Cardiac septum (tissue), 1 donor: Measurements from ENCODE around the gene FBXO27. TPM values are rescaled to one million over a fixed set of nuclear protein-coding genes. Genes with fewer than 3 reads are reported as not detected.
"Not testable (repeated sequence)": the region's sequence is repeated elsewhere in the genome, so short reads cannot be mapped to it uniquely, and the experiment has no call there.

ENCODE experiments used
- DNase-seq: peaks from one replicate; pipeline ENCODE4 v3.0.0-alpha.2; 2020; ENCODE audit warnings: low spot score
- intact Hi-C: fragments of 100-400 bp; cut with DNase I; formaldehyde crosslinking; loops from one replicate; pipeline ENCODE4 v1.14.0; 2022
- total RNA-seq: library from RNA; stranded (reverse); fragmentation: NEBNext Ultra II Directional; extraction: Animal tissue kit (Norgen Biotek cat#: 25700); gene quantifications from one replicate; pipeline ENCODE4 v1.2.1, GENCODE V29; 2021
- donor health status: DM: no; HTN: no; CAD: no.

Gene FBXO27
- total RNA-seq, 1 donor from 2014 or later = 15.3 TPM

DNA sequence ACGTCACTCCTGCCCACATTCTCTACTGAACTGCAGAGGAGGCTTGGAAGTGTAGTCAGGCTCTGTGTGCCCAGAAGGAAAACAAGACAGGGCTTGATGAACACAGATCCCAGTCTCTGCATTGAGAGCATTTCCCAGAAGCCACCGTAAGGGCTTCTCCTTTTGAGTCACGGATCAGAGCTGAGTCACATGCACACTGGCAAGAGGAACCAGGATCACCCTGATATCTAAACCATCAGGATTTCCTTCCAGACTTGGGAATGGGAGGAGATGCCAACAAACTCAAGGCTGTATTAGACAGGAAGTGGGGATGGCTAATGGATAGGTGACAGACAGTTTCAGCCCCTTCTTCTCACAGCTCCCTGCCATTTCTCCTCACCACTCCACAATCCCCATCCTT, 39.1 kb downstream of the FBXO27 start:
- no peak for DNase-seq
- intact Hi-C loops = no loop called here

DNA sequence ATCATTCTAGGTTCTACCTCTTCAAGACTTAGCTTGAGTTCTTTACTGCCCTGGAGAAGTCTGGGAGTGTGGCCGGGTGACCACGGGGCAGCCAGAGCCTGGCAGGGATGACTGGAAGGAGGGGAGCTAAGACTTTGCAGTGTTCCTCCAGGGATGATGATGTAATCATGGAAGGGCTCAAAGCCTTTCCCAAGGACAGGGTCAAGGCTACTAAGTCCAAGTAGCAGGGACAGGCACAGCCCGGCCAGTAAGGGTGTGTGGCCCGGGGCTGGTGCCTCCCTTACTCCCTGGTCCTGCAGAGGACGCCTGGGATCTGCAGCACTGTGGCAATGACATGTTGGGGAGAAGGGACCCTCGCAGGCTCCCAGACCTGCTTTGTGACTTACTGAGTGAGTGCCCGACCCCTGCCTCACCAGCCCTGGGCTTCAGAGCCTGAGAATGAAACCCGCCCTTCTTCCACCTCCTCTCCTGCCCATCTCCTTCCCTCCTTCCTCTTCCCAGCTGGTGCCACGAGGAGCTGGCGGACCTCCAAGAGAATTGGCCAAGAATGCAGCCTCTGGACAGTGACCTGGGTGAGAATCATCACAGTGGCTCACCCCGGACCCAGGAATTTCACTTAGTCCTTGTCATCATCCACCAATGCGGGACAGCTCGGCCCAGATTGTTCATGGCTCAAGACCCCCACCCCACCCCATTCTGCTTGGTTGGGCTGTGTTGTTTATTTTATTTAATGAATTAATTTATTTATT, 41.2 kb downstream of the FBXO27 start:
- intact Hi-C loops = no loop called here
- DNase-seq = no peak

DNA sequence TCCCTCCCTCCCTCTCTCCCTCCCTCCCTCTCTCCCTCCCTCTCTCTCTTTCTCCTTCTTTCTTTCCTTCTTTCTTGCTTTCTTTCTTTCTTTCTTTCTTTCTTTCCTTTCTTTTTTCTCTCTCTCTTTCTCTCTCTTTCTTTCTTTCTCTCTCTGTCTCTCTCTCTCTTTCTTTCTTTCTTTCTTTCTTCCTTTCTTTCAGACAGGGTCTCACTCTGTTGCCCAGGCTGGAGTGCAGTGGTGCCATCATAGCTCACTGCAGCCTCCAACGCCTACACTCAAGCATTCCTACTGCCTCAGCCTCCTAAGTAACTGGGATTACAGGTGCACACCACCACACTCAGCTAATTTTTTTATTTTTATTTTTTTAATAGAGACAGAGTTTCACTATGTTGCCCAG, 42.7 kb downstream of the FBXO27 start:
- intact Hi-C loops, DNase-seq: not testable (repeated sequence)

DNA sequence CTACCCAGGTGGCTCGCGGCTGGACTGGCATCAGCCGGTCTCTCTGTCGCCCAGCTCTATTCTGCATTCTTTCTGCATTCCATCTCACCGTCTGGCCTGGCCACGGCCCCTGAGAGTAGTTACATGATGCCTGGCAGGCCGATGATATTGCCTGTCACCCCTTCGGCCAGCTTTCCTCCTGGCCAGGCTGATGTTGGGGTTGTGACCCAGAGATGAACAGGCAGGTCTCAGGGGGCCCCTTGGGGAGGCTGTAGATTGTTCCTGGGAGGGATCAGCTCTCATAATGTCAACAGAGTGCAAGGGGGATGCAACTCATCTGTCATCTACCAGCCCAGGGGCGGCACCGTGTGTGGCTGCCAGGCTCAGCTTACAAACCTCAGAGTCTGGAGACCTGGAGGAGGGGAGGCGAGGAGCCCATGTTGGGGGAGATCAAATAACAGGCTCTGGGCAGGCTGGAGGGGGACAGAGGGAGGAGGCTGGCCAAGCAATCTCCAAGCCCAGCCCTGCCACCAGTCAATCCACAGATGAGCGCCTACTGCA, 43.2 kb downstream of the FBXO27 start:
- DNase-seq = no peak
- intact Hi-C loops = no loop called here

DNA sequence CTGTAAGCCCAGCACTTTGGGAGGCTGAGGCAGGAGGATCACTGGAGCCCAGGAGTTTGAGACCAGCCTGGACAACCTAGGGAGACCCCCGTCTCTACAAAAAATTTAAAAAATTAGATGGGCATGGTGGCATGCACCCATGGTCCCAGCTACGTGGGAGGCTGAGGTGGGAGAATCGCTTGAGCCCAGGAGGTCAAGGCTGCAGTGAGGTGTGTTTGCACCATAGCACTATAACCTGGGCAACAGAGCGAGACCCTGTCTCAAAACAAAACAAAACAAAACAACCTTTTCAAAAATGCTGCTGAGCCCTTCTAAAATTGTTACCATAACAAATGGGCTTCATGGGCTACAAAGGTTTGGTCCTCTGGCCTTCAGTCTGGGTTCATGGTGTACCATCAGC, 43.7 kb downstream of the FBXO27 start:
- DNase-seq, intact Hi-C loops: not testable (repeated sequence)

DNA sequence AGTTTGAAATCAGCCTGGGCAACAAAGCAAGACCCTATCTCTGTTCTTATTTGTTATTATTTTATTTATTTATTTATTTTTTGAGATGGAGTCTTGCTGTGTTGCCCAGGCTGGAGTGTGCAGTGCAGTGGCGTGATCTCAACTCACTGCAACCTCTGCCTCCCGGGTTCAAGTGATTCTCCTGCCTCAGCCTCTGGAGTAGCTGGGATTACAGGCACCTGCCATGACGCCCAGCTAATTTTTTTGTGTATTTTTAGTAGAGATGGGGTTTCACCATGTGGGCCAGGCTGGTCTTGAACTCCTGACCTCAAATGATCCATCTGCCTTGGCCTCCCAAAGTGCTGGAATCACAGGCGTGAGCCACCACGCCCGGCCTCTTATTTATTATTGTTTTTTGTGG, 44.6 kb downstream of the FBXO27 start:
- intact Hi-C loops, DNase-seq: not testable (repeated sequence)

DNA sequence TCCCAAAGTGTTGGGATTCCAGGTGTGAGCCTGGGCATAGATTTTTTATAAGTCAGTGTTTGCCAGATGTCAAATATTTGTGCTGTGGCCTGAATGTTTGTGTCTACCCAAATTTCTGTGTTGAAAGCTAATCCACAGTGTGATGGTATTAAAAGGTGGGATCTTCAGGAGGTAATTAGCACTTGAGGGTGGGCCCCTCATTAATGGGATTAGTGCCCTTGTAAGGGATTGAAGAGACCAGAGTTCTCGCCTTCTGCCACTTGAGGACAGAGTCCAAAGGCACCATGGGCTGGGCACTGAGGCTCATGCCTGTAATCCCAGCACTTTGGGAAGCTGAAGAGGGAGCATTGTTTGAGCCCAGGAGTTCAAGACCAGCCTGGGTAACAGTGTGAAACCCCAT, 47.1 kb downstream of the FBXO27 start:
- intact Hi-C loops = no loop called here
- DNase-seq = no peak

DNA sequence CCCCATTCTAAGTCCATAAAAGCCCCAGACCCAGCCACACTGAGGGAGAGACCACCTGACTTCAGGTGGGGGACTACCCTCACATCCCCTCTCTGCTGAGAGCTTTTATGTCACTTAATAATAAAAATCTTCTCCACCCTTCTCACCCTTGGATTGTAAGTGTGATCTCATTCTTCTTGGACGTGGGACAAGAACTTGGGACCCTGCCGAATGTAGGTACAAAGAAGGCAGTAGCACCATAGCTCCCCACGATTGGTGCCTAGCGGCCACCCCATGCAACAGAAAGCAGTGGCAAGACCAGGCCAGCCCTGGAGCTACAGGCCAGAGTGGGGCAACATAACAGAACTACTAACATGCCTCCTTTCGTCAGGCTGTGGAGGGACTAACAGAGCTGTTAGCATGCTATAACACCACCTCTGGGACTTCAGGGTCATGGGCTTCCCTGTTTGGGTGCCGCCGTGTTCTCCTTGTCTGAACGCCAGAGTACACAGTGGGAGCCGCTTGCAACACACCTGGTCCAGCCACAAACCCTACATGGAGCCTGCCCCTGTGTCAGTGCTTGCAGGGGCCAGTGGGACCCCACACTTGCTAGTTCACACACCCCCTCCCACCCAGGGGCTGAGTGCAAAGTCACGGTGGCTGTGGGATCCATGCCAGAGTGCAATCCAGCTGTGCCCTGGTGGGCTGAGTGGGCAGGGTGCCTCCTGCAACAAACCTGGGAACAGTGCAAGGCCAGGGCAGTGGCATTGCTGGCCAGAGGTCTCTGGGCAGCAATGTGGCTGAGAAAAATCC, 51.6 kb downstream of the FBXO27 start:
- no peak for DNase-seq
- intact Hi-C loops = no loop called here

DNA sequence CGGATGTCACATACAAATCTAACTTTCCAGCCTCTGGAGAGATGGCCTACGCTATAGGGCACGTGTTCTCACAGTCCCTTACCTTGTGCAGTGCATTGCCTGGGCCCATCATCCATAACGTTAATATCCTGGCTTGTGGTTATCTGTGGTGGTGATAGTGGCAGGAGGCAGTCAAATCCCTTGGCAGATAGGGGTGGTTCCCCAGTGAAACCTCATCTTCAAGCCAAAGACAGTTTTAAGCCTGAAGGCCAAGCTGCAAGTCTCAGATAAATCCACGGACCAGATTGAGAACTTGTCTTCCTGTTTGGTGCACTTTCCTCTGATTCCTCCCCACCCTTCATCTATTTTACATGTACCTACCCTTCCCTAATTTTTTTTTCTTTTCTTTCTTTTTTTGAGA, 52.5 kb downstream of the FBXO27 start:
- no peak for DNase-seq
- intact Hi-C loops = no loop called here

DNA sequence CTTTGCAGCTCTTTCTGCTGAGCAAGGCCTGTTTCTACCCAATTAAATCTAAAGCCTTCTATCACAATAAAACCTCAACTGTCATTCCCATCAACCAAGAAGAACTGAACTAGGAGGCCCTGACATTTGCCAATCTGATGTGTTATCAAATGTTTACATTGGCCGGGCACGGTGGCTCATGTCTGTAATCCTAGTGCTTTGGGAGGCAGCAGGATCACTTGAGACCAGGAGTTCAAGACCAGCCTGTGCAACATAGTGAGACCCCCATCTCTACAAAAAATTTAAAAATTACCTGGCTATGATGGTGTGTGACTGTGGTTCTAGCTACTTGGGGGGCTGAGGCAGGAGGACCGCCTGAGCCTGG, 54.0 kb downstream of the FBXO27 start:
- no peak for DNase-seq
- intact Hi-C loops = no loop called here

DNA sequence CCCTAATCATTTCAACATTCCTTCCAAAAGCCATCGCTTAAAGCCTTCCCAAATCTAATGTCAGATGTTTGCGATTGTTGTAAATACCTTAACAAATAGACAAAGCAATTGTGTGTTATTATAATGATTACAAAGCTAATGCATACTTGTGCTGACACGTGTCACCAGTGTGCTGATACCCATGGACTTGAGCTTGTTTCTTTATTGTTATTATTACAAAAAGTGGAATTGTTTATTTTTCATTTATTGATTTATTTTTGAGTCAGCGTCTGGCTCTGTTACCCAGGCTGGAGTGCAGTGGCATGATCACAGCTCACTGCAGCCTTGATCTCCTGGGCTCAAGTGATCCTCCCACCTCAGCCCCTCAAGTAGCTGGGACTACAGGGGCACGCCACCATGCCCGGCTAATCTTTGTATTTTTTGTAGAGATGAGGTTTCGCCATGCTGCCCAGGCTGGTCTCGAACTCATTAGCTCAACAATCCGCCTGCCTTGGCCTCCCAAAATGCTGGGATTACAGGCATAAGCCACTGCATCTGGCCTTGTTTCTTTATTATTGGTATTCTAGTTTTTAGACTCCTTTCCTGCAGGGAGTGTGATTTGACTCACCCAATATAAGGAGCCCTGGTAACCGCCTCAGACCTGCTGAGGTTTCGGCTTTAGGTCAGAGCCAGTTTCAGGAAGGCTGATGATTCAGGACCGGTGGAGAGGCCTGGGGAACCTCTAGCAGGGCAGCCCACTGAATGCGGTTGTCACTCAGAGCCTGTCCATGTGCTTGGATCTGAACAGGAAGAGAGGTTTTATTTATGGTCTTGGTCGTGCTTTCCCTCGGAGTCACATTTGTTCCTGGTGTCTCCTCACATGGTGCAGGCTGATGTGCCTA, 54.7 kb downstream of the FBXO27 start:
- intact Hi-C loops = no loop called here
- DNase-seq = no peak

DNA sequence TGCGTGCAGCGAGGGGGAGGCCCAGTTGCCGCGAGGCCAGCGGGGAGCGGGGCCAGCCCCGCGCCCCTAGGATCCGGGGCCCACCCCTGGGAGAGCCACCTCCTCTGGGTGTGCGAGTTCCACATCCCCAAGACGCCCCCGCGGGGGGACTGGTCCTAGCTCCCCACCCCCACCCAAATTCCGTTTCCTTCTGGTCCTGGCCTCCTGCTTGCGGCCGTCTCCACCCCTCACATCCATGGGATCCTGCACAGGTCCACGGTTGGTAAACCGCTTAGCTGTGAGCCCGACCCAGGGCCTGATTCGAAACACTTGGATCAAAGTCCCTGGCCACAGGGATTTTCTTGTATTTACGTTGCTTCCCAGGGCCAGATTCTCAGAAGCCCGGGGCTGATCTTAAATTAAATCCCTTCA, 56.5 kb downstream of the FBXO27 start:
- intact Hi-C loops = no loop called here
- no peak for DNase-seq

DNA sequence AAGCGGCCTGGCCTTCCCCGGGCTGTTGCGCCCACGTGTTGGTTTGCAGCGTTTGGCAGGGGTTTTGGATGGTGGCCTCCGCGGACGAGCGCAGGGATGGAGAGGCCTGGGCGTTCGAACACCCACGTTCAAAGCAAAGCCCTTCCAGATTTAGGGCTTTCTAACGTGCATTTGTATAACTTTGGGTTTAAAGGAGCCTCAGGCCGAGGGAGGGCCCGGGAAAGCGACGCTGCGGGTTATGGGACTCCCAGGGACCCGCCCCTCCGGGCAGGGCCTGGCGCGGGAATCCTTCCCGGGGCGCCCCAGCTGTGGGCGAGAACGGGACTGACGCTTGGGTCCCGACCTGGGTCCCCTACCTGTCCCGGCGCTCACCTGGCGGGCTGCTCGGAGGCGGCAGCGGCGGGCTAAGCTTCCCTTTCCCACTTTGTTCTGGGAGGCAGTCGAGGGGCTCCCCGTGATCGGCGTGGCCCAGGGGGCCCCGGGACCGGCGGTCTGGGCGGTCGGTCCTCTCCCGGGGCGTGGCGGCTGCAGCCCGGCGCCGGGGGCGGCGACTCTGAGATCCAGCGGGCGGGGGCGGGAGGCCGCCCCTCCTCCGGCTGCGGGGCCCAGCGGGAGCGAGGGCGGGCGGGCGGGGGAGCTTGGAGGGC, 57.0 kb downstream of the FBXO27 start, which contains the start of gene FBXO17:
Gene FBXO17, minus strand, starts transcription at position 529 of the 647 bp plus-strand sequence. CDS start 25,423 bp downstream, outside the sequence.
- peak; percentile 75 for DNase-seq
- intact Hi-C loops = no loop called here

DNA sequence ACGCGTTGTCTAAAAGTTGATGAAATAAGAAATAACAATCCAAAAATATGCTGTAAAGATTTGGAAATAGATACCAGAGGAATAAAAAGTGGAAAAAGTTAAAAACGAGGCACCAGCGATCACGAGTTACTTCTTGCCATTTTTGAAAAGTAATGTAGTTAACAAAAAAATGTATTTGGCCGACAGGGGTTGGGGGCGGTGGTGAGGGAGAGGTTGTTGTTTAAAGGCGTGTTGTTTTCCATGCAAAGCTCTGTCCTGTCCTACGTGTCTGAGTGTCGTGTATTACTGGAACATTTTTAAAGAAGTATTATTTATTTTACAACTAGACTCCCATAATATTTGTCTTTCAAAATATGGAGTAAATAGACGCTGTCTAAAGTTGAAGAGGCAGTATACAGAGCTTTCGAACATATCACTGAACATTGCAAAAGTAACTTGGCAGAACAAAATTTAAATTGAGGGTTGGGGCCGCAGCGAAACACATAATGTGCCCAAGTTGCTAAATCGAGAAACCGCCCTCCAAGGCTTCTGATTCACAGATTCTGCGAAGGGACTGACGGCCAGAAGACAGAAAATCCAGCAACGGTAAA, 57.6 kb downstream of the FBXO27 start:
- DNase-seq = no peak
- intact Hi-C loops = no loop called here

Other genes with a start within 250 kb of the FBXO27 start
- not detected for gene LGALS7B, start 243.3 kb downstream of the FBXO27 start, total RNA-seq
- 0.54 TPM for gene LGALS4, start 219.6 kb downstream of the FBXO27 start, total RNA-seq
- 377 TPM for gene ECH1, start 200.8 kb downstream of the FBXO27 start, total RNA-seq
- 136 TPM for gene HNRNPL, start 182.6 kb downstream of the FBXO27 start, total RNA-seq
- gene RINL, start 154.3 kb downstream of the FBXO27 start, total RNA-seq = 2.0 TPM
- gene SIRT2, start 132.9 kb downstream of the FBXO27 start, total RNA-seq = 49.6 TPM
- 22.0 TPM for gene NFKBIB, start 132.6 kb downstream of the FBXO27 start, total RNA-seq
- not detected for gene CCER2, start 120.4 kb downstream of the FBXO27 start, total RNA-seq
- gene SARS2, start 101.8 kb downstream of the FBXO27 start, total RNA-seq = 12.6 TPM
- gene MRPS12, start 101.6 kb downstream of the FBXO27 start, total RNA-seq = 40.4 TPM
- gene FBXO17, start 56.8 kb downstream of the FBXO27 start, total RNA-seq = 3.3 TPM
- gene ACP7, start 51.8 kb upstream of the FBXO27 start, total RNA-seq = not detected
- 18.6 TPM for gene PAK4, start 93.2 kb upstream of the FBXO27 start, total RNA-seq
- gene NCCRP1, start 164.4 kb upstream of the FBXO27 start, total RNA-seq = not detected
- not detected for gene SYCN, start 171.7 kb upstream of the FBXO27 start, total RNA-seq
- gene IFNL3, start 212.5 kb upstream of the FBXO27 start, total RNA-seq = not detected
- gene IFNL4, start 216.3 kb upstream of the FBXO27 start, total RNA-seq = not detected
- gene IFNL2, start 235.8 kb upstream of the FBXO27 start, total RNA-seq = not detected